Lung microvascular endothelial cell (primary cell): ENCODE data around the gene WAC. TPM values are rescaled to one million over a fixed set of nuclear protein-coding genes. Genes with fewer than 3 reads are reported as not detected.
"Not testable (repeated sequence)": the region's sequence is repeated elsewhere in the genome, so short reads cannot be mapped to it uniquely, and the experiment has no call there.

Experiments used
- DNase-seq, 2 donors: peaks; one replicate each; pipeline versions ENCODE4 v3.0.0 to v3.0.0-alpha.2; 2010; ENCODE audit warnings: low read depth in 2 of 2
- total RNA-seq: library from RNA; depleted of rRNA; stranded (reverse); fragments of >200 nt; gene quantifications from 2 replicates; pipeline ENCODE4 v1.2.1, GENCODE V29; 2014

The WAC gene
- total RNA-seq, 1 donor from 2014 or later: 47.2 TPM

- not testable (repeated sequence) for DNase-seq
Observed at GRCh38 chr10:28609636-28610035, 76.7 kb downstream of the WAC start.

- DNase-seq: no peak
Observed at GRCh38 chr10:28612877-28613276, 80.0 kb downstream of the WAC start.

- no peak for DNase-seq
Observed at GRCh38 chr10:28616514-28616913, 83.6 kb downstream of the WAC start.

- no peak for DNase-seq
Observed at GRCh38 chr10:28619455-28619854, 86.5 kb downstream of the WAC start.

GRCh38 chr10:28620251-28620650, 87.3 kb downstream of the WAC start:
- DNase-seq: no peak

GRCh38 chr10:28623483-28623882, 90.6 kb downstream of the WAC start:
- DNase-seq: no peak

GRCh38 chr10:28624351-28624750, 91.4 kb downstream of the WAC start:
- no peak for DNase-seq

- no peak for DNase-seq
Observed at GRCh38 chr10:28627102-28627501, 94.2 kb downstream of the WAC start.

GRCh38 chr10:28628184-28628893, 95.4 kb downstream of the WAC start:
- DNase-seq: peak; percentile 77 to 84

- no peak for DNase-seq
Observed at GRCh38 chr10:28631896-28632583, 99.1 kb downstream of the WAC start.

GRCh38 chr10:28632584-28632945, 99.6 kb downstream of the WAC start:
- DNase-seq: no peak

- DNase-seq: no peak
Observed at GRCh38 chr10:28633750-28634149, 100.8 kb downstream of the WAC start.

- DNase-seq: no peak
Observed at GRCh38 chr10:28637346-28637745, 104.4 kb downstream of the WAC start.

- DNase-seq: no peak
Observed at GRCh38 chr10:28638392-28638791, 105.5 kb downstream of the WAC start.

GRCh38 chr10:28640551-28640950, 107.6 kb downstream of the WAC start:
- no peak for DNase-seq

GRCh38 chr10:28644647-28645046, 111.7 kb downstream of the WAC start:
- DNase-seq: no peak

GRCh38 chr10:28652106-28652505, 119.2 kb downstream of the WAC start:
- DNase-seq: no peak

GRCh38 chr10:28652703-28653102, 119.8 kb downstream of the WAC start:
- DNase-seq: no peak

- DNase-seq: not testable (repeated sequence)
Observed at GRCh38 chr10:28658824-28659223, 125.9 kb downstream of the WAC start.

- DNase-seq: peak in 1 of 2 donors; percentile 27
Observed at GRCh38 chr10:28661035-28661434, 128.1 kb downstream of the WAC start.

- DNase-seq: peak; percentile 85 to 88
Observed at GRCh38 chr10:28663576-28664368, 130.9 kb downstream of the WAC start.

GRCh38 chr10:28664369-28664740, 131.4 kb downstream of the WAC start:
- DNase-seq: no peak
